HEK293T (cell line): Measurements from ENCODE around the gene GPR82.

ENCODE experiments used
- CTCF ChIA-PET: fragments of 350-600 bp; formaldehyde crosslinking; extraction: SDS; loops from one replicate; lab custom pipeline; 2021; ENCODE audit warnings: antibody characterized with exemption, inconsistent platforms; lab: Yijun Ruan, JAX
- POLR2A ChIA-PET: fragments of 350-600 bp; formaldehyde crosslinking; extraction: SDS; loops from one replicate; lab custom pipeline; 2020; ENCODE audit warnings: antibody characterized with exemption, inconsistent platforms; lab: Yijun Ruan, JAX
- DNase-seq: peaks from one replicate; pipeline ENCODE4 v3.0.0; 2012; ENCODE audit warnings: mixed read lengths; ENCODE audit errors: extremely low spot score
- ARNT ChIP-seq: fragments of 450-650 bp; IDR thresholded peaks from 2 replicates; pipeline ENCODE4 v1.6.1; 2017; ENCODE audit warnings: mild to moderate bottlenecking
- BHLHE40 ChIP-seq: fragments of 450-650 bp; IDR thresholded peaks from 2 replicates; pipeline ENCODE4 v1.6.1; 2016; ENCODE audit warnings: mild to moderate bottlenecking, moderate library complexity, borderline replicate concordance
- CTBP1 ChIP-seq: fragments of 450-650 bp; IDR thresholded peaks from 2 replicates; pipeline ENCODE4 v1.6.1; 2016; ENCODE audit warnings: borderline replicate concordance
- ELF4 ChIP-seq: fragments of 450-650 bp; IDR thresholded peaks from 2 replicates; pipeline ENCODE4 v1.6.1; 2017; ENCODE audit warnings: antibody characterized with exemption
- FOXA1 ChIP-seq: fragments of 450-650 bp; IDR thresholded peaks from 2 replicates; pipeline ENCODE4 v1.6.1; 2016; ENCODE audit warnings: mild to moderate bottlenecking
- FOXK2 ChIP-seq: fragments of 450-650 bp; IDR thresholded peaks from 2 replicates; pipeline ENCODE4 v1.6.1; 2016; ENCODE audit warnings: mild to moderate bottlenecking
- FOXM1 ChIP-seq: fragments of 450-650 bp; IDR thresholded peaks from 2 replicates; pipeline ENCODE4 v1.6.1; 2017; ENCODE audit warnings: mild to moderate bottlenecking, borderline replicate concordance
- HDGF ChIP-seq: fragments of 450-650 bp; IDR thresholded peaks from 2 replicates; pipeline ENCODE4 v1.6.1; 2017; ENCODE audit warnings: antibody characterized with exemption, borderline replicate concordance
- L3MBTL2 ChIP-seq: fragments of 450-650 bp; conservative IDR thresholded peaks from 2 replicates; pipeline ENCODE4 v1.6.1; 2016; ENCODE audit warnings: mild to moderate bottlenecking
- LEF1 ChIP-seq: fragments of 450-650 bp; IDR thresholded peaks from 2 replicates; pipeline ENCODE4 v1.6.1; 2017; ENCODE audit warnings: mild to moderate bottlenecking, borderline replicate concordance
- NFRKB ChIP-seq: fragments of 450-650 bp; IDR thresholded peaks from 2 replicates; pipeline ENCODE4 v1.6.1; 2016; ENCODE audit warnings: mild to moderate bottlenecking, moderate library complexity
- PKNOX1 ChIP-seq: fragments of 450-650 bp; IDR thresholded peaks from 2 replicates; pipeline ENCODE4 v1.6.1; 2016
- SP1 ChIP-seq: fragments of 450-650 bp; IDR thresholded peaks from 2 replicates; pipeline ENCODE4 v1.6.1; 2017
- SUZ12 ChIP-seq: fragments of 450-650 bp; IDR thresholded peaks from 2 replicates; pipeline ENCODE4 v1.6.1; 2016; ENCODE audit warnings: mild to moderate bottlenecking
- TARDBP ChIP-seq: fragments of 450-650 bp; IDR thresholded peaks from 2 replicates; pipeline ENCODE4 v1.6.1; 2016
- ZNF384 ChIP-seq: fragments of 450-650 bp; IDR thresholded peaks from 2 replicates; pipeline ENCODE4 v1.6.1; 2016

The GPR82 gene

GRCh38 chrX:41705042-41705441 is 18.9 kb upstream of the GPR82 start:
- TF ChIP-seq ZNF384 (no peak), L3MBTL2 (no peak), FOXA1 (no peak), TARDBP (no peak), ARNT (no peak), FOXK2 (no peak), LEF1 (no peak), SUZ12 (no peak), BHLHE40 (no peak), FOXM1 (no peak), NFRKB (no peak), HDGF (no peak), SP1 (no peak)
- CTCF ChIA-PET = no interaction called here
- no peak for DNase-seq
- POLR2A ChIA-PET = no interaction called here

DNA sequence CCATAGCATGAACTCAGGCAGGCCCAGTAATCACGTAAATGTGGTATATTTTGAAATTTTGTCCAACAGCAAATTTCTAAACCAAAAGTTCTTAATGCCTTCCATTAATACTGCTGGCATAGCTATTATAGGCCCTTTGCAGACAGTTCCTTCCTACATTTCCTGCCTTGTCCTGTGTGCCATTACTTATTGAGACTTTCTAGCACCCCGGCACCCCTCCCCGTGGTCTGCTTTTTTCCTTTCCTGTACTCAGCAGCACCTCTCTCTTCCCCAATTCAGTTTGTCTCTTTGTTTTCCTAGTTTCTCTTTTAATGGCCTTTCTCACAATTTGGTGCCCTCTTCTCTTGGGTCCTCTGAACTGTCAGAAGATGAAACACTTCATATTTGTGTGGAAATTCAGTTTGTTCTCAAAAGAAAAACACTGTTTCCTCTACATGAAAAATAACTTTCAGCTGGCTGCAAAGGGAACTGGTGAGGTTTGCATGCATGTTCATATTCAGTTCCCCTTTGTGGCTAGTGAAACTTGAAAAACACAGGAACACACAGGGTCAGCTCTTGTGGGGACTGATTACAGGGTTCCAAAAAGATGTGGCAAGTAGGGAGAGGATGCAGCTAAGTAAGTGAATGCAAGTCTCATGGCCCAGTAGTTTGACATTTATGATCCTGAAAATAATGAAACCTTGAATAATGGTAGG is 18.2 kb upstream of the GPR82 start:
- ChIA-PET CTCF (no interaction called here), POLR2A (no interaction called here)
- TF ChIP-seq ARNT = no peak
- no peak for TF ChIP-seq PKNOX1
- no peak for TF ChIP-seq FOXA1
- TF ChIP-seq FOXK2 = no peak
- TF ChIP-seq SP1 = no peak
- TF ChIP-seq HDGF = no peak
- no peak for DNase-seq

DNA sequence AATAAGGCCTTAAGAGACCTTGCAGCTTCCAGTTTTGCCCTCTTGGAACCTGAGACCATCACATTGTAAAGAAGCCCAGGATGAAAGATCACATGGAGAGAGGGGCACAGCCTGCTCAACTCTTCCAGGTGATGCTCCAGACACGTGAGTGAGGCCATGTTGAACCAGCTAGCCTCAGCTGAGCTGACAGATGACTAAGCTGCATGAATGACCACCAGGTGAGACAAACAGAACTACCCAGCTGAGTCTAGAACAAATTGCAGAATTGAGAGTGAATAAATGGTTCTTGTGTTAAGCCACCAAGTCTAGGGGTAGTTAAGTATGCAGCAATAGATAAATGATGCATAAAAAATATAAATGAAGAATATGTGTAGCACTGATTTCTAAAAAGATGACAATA is 16.8 kb upstream of the GPR82 start:
- POLR2A ChIA-PET = no interaction called here
- no peak for DNase-seq
- CTCF ChIA-PET = interaction anchor here (0.5 kb wide), 1 partner anchor 273 kb away, joined by 7 read pairs; no protein-coding TSS in a partner anchor
- TF ChIP-seq FOXM1 = no peak
- TF ChIP-seq ELF4 = no peak
- TF ChIP-seq FOXA1 = no peak
- no peak for TF ChIP-seq LEF1
- TF ChIP-seq SUZ12 = no peak
- TF ChIP-seq TARDBP = no peak
- TF ChIP-seq PKNOX1 = no peak
- no peak for TF ChIP-seq HDGF
- no peak for TF ChIP-seq NFRKB
- TF ChIP-seq BHLHE40 = no peak
- TF ChIP-seq L3MBTL2 = no peak
- no peak for TF ChIP-seq SP1
- TF ChIP-seq ZNF384 = no peak
- no peak for TF ChIP-seq FOXK2
- no peak for TF ChIP-seq CTBP1
- TF ChIP-seq ARNT = no peak

- CTCF ChIA-PET = interaction anchor here (0.5 kb wide), 1 partner anchor 372 kb away, joined by 3 read pairs; no protein-coding TSS in a partner anchor
These were observed 15.5 kb upstream of the GPR82 start for GRCh38 chrX:41708486-41708885.

GRCh38 chrX:41711021-41711667 is 12.8 kb upstream of the GPR82 start:
- CTCF ChIA-PET = no interaction called here
- TF ChIP-seq CTBP1 (no peak), SP1 (no peak), FOXA1 (no peak), LEF1 (no peak)
- DNase-seq = no peak
- POLR2A ChIA-PET = no interaction called here

More at GRCh38 chrX:41708486-41708885, 15.5 kb upstream of the GPR82 start:
- POLR2A ChIA-PET = no interaction called here
- DNase-seq = no peak
- TF ChIP-seq LEF1 (no peak), SP1 (no peak), TARDBP (no peak), ZNF384 (no peak), SUZ12 (no peak), L3MBTL2 (no peak), BHLHE40 (no peak), FOXM1 (no peak), HDGF (no peak)

GRCh38 chrX:41716222-41716621 is 7.8 kb upstream of the GPR82 start:
- no peak for DNase-seq
- ChIA-PET POLR2A (no interaction called here), CTCF (no interaction called here)

More at GRCh38 chrX:41716222-41716621, 7.8 kb upstream of the GPR82 start:
- TF ChIP-seq FOXM1 (no peak), FOXA1 (no peak), L3MBTL2 (no peak), NFRKB (no peak), CTBP1 (no peak), PKNOX1 (no peak), BHLHE40 (no peak), ZNF384 (no peak), LEF1 (no peak)
